Astrocyte (in vitro differentiated cells and primary cell): ENCODE measurements around the gene CTNNA2. TPM values are rescaled to one million over a fixed set of nuclear protein-coding genes. Genes with fewer than 3 reads are reported as not detected.

ENCODE experiments used
- DNase-seq: peaks from one replicate; pipeline ENCODE4 v3.0.0-alpha.2; 2010; ENCODE audit warnings: low read depth
- FAIRE-seq: peaks from 2 replicates; lab custom pipeline; 2011; peaks lifted over from hg19 to GRCh38; lab: Jason Lieb, UNC
- H2AFZ ChIP-seq: 2 replicates; pipeline ENCODE4 v1.6.0; 2012; ENCODE audit warnings: low read depth, low read length, inconsistent platforms
- H3K27ac ChIP-seq: 2 replicates; pipeline ENCODE4 v1.5.1; 2011; ENCODE audit warnings: low read depth, low read length, inconsistent platforms
- H3K27me3 ChIP-seq: 2 replicates; pipeline ENCODE4 v1.6.0; 2011; ENCODE audit warnings: low read length, inconsistent platforms; ENCODE audit not compliant: insufficient read depth
- H3K36me3 ChIP-seq: 2 replicates; pipeline ENCODE4 v1.5.1; 2011; ENCODE audit warnings: low read length, inconsistent platforms; ENCODE audit not compliant: insufficient read depth
- H3K4me1 ChIP-seq: 2 replicates; pipeline ENCODE4 v1.5.1; 2011; ENCODE audit warnings: low read length, inconsistent platforms; ENCODE audit not compliant: insufficient read depth
- H3K4me2 ChIP-seq: 2 replicates; pipeline ENCODE4 v1.6.0; 2012; ENCODE audit warnings: low read length, inconsistent platforms
- H3K4me3 ChIP-seq: 2 replicates; pipeline ENCODE4 v1.5.1; 2011; ENCODE audit warnings: low read depth, mild to moderate bottlenecking, low read length, inconsistent platforms; ENCODE audit not compliant: insufficient read depth
- H3K79me2 ChIP-seq: 2 replicates; pipeline ENCODE4 v1.6.0; 2012; ENCODE audit warnings: mild to moderate bottlenecking, low read length, inconsistent platforms; ENCODE audit not compliant: insufficient read depth
- H3K9ac ChIP-seq: 2 replicates; pipeline ENCODE4 v1.6.0; 2012; ENCODE audit warnings: mild to moderate bottlenecking, low read length, inconsistent platforms
- H3K9me3 ChIP-seq: 2 replicates; pipeline ENCODE4 v1.5.1; 2012; ENCODE audit warnings: low read depth, mild to moderate bottlenecking, low read length, inconsistent platforms; ENCODE audit not compliant: insufficient read depth
- H4K20me1 ChIP-seq: 2 replicates; pipeline ENCODE4 v1.6.0; 2012; ENCODE audit warnings: low read length, inconsistent platforms; ENCODE audit not compliant: insufficient read depth
- H3K27ac Mint-ChIP-seq: one replicate; pipeline ENCODE4 v1.8.0; 2021; ENCODE audit warnings: mild to moderate bottlenecking, mixed read lengths; ENCODE audit not compliant: unreplicated experiment
- H3K27me3 Mint-ChIP-seq: one replicate; pipeline ENCODE4 v1.8.0; 2021; ENCODE audit warnings: low read depth, mixed read lengths; ENCODE audit not compliant: unreplicated experiment
- H3K36me3 Mint-ChIP-seq: one replicate; pipeline ENCODE4 v1.8.0; 2021; ENCODE audit warnings: low read depth, mixed read lengths; ENCODE audit not compliant: unreplicated experiment
- H3K4me1 Mint-ChIP-seq: one replicate; pipeline ENCODE4 v1.8.0; 2021; ENCODE audit warnings: low read depth, mixed read lengths; ENCODE audit not compliant: unreplicated experiment
- H3K4me3 Mint-ChIP-seq: one replicate; pipeline ENCODE4 v1.8.0; 2021; ENCODE audit warnings: mild to moderate bottlenecking, moderate library complexity, mixed read lengths; ENCODE audit not compliant: unreplicated experiment
- H3K9me3 Mint-ChIP-seq: one replicate; pipeline ENCODE4 v1.8.0; 2021; ENCODE audit warnings: mild to moderate bottlenecking, mixed read lengths; ENCODE audit not compliant: unreplicated experiment
- EZH2 ChIP-seq: IDR thresholded peaks from 2 replicates; pipeline ENCODE4 v1.6.1; 2012; ENCODE audit warnings: mild to moderate bottlenecking, low read length, inconsistent platforms; ENCODE audit not compliant: insufficient read depth
- total RNA-seq: library from RNA; stranded (reverse); gene quantifications from 2 replicates; pipeline ENCODE4 v1.2.1, GENCODE V29; 2021
- TF ChIP-seq, protein P1 (sequence below): IDR thresholded peaks from 2 replicates; pipeline ENCODE4 v1.5.1; 2011; ENCODE audit warnings: low read depth, mild to moderate bottlenecking, inconsistent platforms, low read length, moderate library complexity; ENCODE audit not compliant: insufficient read depth

The CTNNA2 gene
- total RNA-seq, 1 donor from 2014 or later, result 3.9 TPM

DNA sequence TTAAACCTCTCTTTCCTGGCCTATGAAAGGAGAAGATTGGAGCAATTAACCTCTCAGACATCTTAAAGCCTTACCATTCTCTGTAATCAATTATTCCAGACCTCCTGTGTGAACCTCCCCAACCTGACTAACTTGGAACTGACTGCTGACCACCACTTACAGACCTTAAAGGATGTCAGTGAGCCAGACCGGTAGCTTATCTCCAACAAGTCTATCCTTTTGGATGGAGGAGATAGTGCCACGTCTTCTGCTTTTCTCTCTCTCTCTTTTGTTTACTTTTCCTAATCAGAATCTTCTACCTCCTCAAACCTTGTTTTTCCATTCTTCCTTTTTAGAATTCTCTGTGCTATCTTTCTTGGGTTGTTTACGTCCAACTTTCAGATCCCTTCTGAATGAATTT, 734.5 kb downstream of the CTNNA2 start:
- no peaks in the 10 kb centered on the region for H3K4me1 ChIP-seq
- no peak overlapping the region for H3K27ac Mint-ChIP-seq
- H3K79me2 ChIP-seq, result no peaks in the 10 kb centered on the region
- no peak overlapping the region for H3K4me3 Mint-ChIP-seq
- H3K36me3 Mint-ChIP-seq, result no peaks in the 10 kb centered on the region
- no peak overlapping the region for H3K27ac ChIP-seq
- no peaks in the 10 kb centered on the region for H3K36me3 ChIP-seq
- H3K4me2 ChIP-seq, result no peak overlapping the region
- no peaks in the 10 kb centered on the region for H3K27me3 ChIP-seq
- FAIRE-seq (no peak), DNase-seq (no peak)
- H3K9me3 ChIP-seq, result no peaks in the 10 kb centered on the region
- no peaks in the 10 kb centered on the region for H3K4me1 Mint-ChIP-seq
- H3K27me3 Mint-ChIP-seq, result no peaks in the 10 kb centered on the region
- no peak overlapping the region for H3K9ac ChIP-seq
- H2AFZ ChIP-seq, result no peak overlapping the region
- no peaks in the 10 kb centered on the region for H4K20me1 ChIP-seq
- H3K4me3 ChIP-seq, result no peak overlapping the region
- H3K9me3 Mint-ChIP-seq, result no peaks in the 10 kb centered on the region
- no peak for TF ChIP-seq EZH2
- TF ChIP-seq, protein P1, sequence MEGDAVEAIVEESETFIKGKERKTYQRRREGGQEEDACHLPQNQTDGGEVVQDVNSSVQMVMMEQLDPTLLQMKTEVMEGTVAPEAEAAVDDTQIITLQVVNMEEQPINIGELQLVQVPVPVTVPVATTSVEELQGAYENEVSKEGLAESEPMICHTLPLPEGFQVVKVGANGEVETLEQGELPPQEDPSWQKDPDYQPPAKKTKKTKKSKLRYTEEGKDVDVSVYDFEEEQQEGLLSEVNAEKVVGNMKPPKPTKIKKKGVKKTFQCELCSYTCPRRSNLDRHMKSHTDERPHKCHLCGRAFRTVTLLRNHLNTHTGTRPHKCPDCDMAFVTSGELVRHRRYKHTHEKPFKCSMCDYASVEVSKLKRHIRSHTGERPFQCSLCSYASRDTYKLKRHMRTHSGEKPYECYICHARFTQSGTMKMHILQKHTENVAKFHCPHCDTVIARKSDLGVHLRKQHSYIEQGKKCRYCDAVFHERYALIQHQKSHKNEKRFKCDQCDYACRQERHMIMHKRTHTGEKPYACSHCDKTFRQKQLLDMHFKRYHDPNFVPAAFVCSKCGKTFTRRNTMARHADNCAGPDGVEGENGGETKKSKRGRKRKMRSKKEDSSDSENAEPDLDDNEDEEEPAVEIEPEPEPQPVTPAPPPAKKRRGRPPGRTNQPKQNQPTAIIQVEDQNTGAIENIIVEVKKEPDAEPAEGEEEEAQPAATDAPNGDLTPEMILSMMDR, result no peak

DNA sequence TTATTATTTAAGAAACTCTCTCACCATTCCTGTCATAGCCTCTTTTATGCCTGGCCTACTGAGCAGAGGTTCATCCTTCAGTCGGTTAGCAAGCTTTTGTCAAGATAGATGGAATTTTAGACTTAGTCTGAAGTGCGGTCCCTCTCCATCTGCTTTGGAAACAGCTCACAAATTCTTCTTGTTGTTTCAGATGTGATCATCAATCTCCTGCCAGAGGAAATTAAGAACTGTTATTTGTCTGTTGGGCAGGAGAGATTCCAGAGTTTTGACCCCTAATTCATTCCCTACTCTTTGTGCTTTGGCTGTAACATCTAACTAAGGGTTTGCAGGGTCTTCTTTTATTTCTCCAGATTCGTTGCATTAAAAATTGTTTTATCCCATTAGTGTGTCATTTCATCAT, 735.3 kb downstream of the CTNNA2 start:
- Mint-ChIP-seq H3K4me1 (no peaks in the 10 kb centered on the region), H3K27me3 (no peaks in the 10 kb centered on the region), H3K27ac (no peak overlapping the region), H3K4me3 (no peak overlapping the region), H3K36me3 (no peaks in the 10 kb centered on the region), H3K9me3 (no peaks in the 10 kb centered on the region)
- H3K4me1 ChIP-seq, result no peaks in the 10 kb centered on the region
- TF ChIP-seq EZH2, result no peak
- TF ChIP-seq, protein P1, result no peak
- no peaks in the 10 kb centered on the region for H3K27me3 ChIP-seq
- no peak overlapping the region for H3K4me3 ChIP-seq
- FAIRE-seq, result no peak
- no peak overlapping the region for H2AFZ ChIP-seq
- no peak overlapping the region for H3K9ac ChIP-seq
- no peaks in the 10 kb centered on the region for H3K36me3 ChIP-seq
- H4K20me1 ChIP-seq, result no peaks in the 10 kb centered on the region
- no peak for DNase-seq
- no peaks in the 10 kb centered on the region for H3K9me3 ChIP-seq
- no peak overlapping the region for H3K27ac ChIP-seq
- H3K79me2 ChIP-seq, result no peaks in the 10 kb centered on the region
- no peak overlapping the region for H3K4me2 ChIP-seq

DNA sequence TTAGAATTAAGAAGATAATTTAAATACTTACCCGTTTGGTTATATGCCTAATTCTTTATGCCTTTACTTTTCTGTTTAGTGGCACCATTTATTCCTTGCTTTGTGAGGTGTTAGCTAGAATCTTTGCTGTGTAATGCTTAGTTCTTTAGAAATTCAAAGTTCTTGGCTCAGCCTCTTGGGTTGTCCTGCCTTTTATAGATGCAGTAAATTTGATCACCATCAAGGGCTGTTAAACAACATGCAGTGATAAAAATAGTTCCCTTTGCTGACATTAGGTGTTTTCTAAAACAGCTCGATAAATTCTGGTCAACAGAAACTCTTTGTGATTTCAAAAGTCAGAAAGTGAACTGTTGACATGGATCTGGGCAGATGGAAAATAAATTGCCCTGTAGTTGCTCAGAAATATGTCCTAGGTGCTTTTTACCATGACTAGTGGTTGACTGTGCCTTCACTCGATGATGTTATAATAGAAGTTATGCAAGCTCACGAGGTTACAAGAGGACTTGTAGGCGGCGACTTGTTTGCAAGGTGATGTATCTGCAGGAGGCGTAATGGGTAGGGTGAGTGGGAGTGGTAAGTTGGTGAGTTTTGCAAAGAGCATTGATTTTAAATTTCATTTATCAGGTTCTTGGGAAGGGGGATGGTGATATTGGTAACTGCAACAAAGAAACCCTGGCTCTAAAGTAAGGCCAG, 739.6 kb downstream of the CTNNA2 start:
- Mint-ChIP-seq H3K36me3 (no peaks in the 10 kb centered on the region), H3K27me3 (no peaks in the 10 kb centered on the region), H3K27ac (no peak overlapping the region), H3K4me1 (peaks cover 2% of the 10 kb centered on the region), H3K4me3 (no peak overlapping the region), H3K9me3 (no peaks in the 10 kb centered on the region)
- no peak for FAIRE-seq
- TF ChIP-seq EZH2, result no peak
- TF ChIP-seq, protein P1, result no peak
- Histone ChIP-seq H3K27ac (no peak overlapping the region), H3K9ac (no peak overlapping the region), H3K36me3 (no peaks in the 10 kb centered on the region), H4K20me1 (no peaks in the 10 kb centered on the region), H3K4me3 (no peak overlapping the region), H3K9me3 (no peaks in the 10 kb centered on the region), H3K4me2 (no peak overlapping the region), H3K27me3 (no peaks in the 10 kb centered on the region), H2AFZ (no peak overlapping the region), H3K4me1 (no peaks in the 10 kb centered on the region), H3K79me2 (no peaks in the 10 kb centered on the region)
- no peak for DNase-seq
